GM12865 (cell line): ENCODE data around the gene FSHR.

Experiments used
- DNase-seq: peaks from one replicate; pipeline ENCODE4 v3.0.0; 2010; ENCODE audit warnings: low read depth
- H3K4me3 ChIP-seq: 2 replicates; pipeline ENCODE4 v1.5.1; 2011; ENCODE audit warnings: mild to moderate bottlenecking, low read depth, low read length, control low read depth
- CTCF ChIP-seq: IDR thresholded peaks from 2 replicates; pipeline ENCODE4 v1.5.1; 2011; ENCODE audit warnings: low read length, control low read depth, low read depth, inconsistent platforms; ENCODE audit not compliant: insufficient read depth; ENCODE audit errors: missing control alignments

Gene FSHR

GRCh38 chr2:49067971-49068370, 86.3 kb downstream of the FSHR start:
- DNase-seq: no peak
- TF ChIP-seq CTCF: no peak
- H3K4me3 ChIP-seq: no peak overlapping the region

- no peak for TF ChIP-seq CTCF
- no peak overlapping the region for H3K4me3 ChIP-seq
- no peak for DNase-seq
Measured at GRCh38 chr2:49053156-49053555, 101.2 kb downstream of the FSHR start.

GRCh38 chr2:49050265-49050664, 104.0 kb downstream of the FSHR start:
- DNase-seq: no peak
- no peak overlapping the region for H3K4me3 ChIP-seq
- no peak for TF ChIP-seq CTCF

GRCh38 chr2:49049161-49049560, 105.2 kb downstream of the FSHR start:
- no peak for TF ChIP-seq CTCF
- no peak for DNase-seq
- no peak overlapping the region for H3K4me3 ChIP-seq

GRCh38 chr2:49045083-49045482, 109.2 kb downstream of the FSHR start:
- no peak for DNase-seq
- TF ChIP-seq CTCF: no peak
- H3K4me3 ChIP-seq: no peak overlapping the region

GRCh38 chr2:49044350-49045079, 109.8 kb downstream of the FSHR start:
- no peak for TF ChIP-seq CTCF
- no peak overlapping the region for H3K4me3 ChIP-seq
- DNase-seq: no peak

GRCh38 chr2:49043405-49043982, 110.8 kb downstream of the FSHR start:
- no peak overlapping the region for H3K4me3 ChIP-seq
- no peak for TF ChIP-seq CTCF
- DNase-seq: no peak
